Measurements from ENCODE around the gene DIMT1. TPM values are rescaled to one million over a fixed set of nuclear protein-coding genes. Genes with fewer than 3 reads are reported as not detected.

DIMT1 gene
- 16.2 TPM for total RNA-seq

- peak; percentile 96 for DNase-seq (ENCODE audit: low spot score)
Observed at GRCh38 chr5:62403411-62404250, at the start of gene DIMT1. DIMT1 (minus strand) TSS chr5:62403905; CDS start chr5:62403772, 133 bp downstream.

- DNase-seq (ENCODE audit: low spot score) = no peak
Observed at GRCh38 chr5:62450259-62450658, 46.6 kb upstream of the DIMT1 start.

GRCh38 chr5:62448528-62448927 is 44.8 kb upstream of the DIMT1 start:
- DNase-seq (ENCODE audit: low spot score) = no peak

- DNase-seq (ENCODE audit: low spot score) = no peak
Observed at GRCh38 chr5:62432621-62433064, 28.9 kb upstream of the DIMT1 start.

- DNase-seq (ENCODE audit: low spot score) = no peak
Observed at GRCh38 chr5:62431735-62432620, 28.3 kb upstream of the DIMT1 start.

- DNase-seq (ENCODE audit: low spot score) = no peak
Observed at GRCh38 chr5:62424763-62425162, 21.1 kb upstream of the DIMT1 start.

- DNase-seq (ENCODE audit: low spot score) = no peak
Observed at GRCh38 chr5:62421414-62421813, 17.7 kb upstream of the DIMT1 start.

- DNase-seq (ENCODE audit: low spot score) = no peak
Observed at GRCh38 chr5:62419609-62420008, 15.9 kb upstream of the DIMT1 start.

GRCh38 chr5:62418462-62419076 is 14.9 kb upstream of the DIMT1 start:
- no peak for DNase-seq (ENCODE audit: low spot score)

- DNase-seq (ENCODE audit: low spot score) = no peak
Observed at GRCh38 chr5:62413711-62414110, 10.0 kb upstream of the DIMT1 start.

GRCh38 chr5:62412549-62413329 is 9.0 kb upstream of the DIMT1 start, which contains the start of gene IPO11:
IPO11 (plus strand) TSS chr5:62412763; CDS start chr5:62437280, 24,517 bp downstream.
- DNase-seq (ENCODE audit: low spot score) = peak; percentile 99

- no peak for DNase-seq (ENCODE audit: low spot score)
Observed at GRCh38 chr5:62395210-62395950, 8.3 kb downstream of the DIMT1 start.

GRCh38 chr5:62386824-62387223 is 16.9 kb downstream of the DIMT1 start:
- no peak for DNase-seq (ENCODE audit: low spot score)

- no peak for DNase-seq (ENCODE audit: low spot score)
Observed at GRCh38 chr5:62385816-62386400, 17.8 kb downstream of the DIMT1 start.

- DNase-seq (ENCODE audit: low spot score) = no peak
Observed at GRCh38 chr5:62385131-62385530, 18.6 kb downstream of the DIMT1 start.

GRCh38 chr5:62376064-62376463 is 27.6 kb downstream of the DIMT1 start:
- no peak for DNase-seq (ENCODE audit: low spot score)

GRCh38 chr5:62375627-62376026 is 28.1 kb downstream of the DIMT1 start:
- DNase-seq (ENCODE audit: low spot score) = no peak

GRCh38 chr5:62374090-62374489 is 29.6 kb downstream of the DIMT1 start:
- no peak for DNase-seq (ENCODE audit: low spot score)

- DNase-seq (ENCODE audit: low spot score) = no peak
Observed at GRCh38 chr5:62373382-62373781, 30.3 kb downstream of the DIMT1 start.

- no peak for DNase-seq (ENCODE audit: low spot score)
Observed at GRCh38 chr5:62372600-62372999, 31.1 kb downstream of the DIMT1 start.

Measured in mucosa of gallbladder (tissue), 1 donor.